GM21737 (cell line): ENCODE data around the gene TRIO.

Experiments
- ATAC-seq: cut with Tn5 transposase; IDR thresholded peaks from one replicate; pipeline ENCODE4 v1.9.1; 2021; ENCODE audit warnings: mild to moderate bottlenecking, moderate library complexity; ENCODE audit not compliant: unreplicated experiment

TRIO gene

GRCh38 chr5:14240359-14240758 is 97.2 kb downstream of the TRIO start:
- no peak for ATAC-seq

GRCh38 chr5:14241141-14241540 is 98.0 kb downstream of the TRIO start:
- no peak for ATAC-seq

GRCh38 chr5:14242447-14242846 is 99.3 kb downstream of the TRIO start:
- no peak for ATAC-seq

- no peak for ATAC-seq
Observed at GRCh38 chr5:14242871-14243383, 99.8 kb downstream of the TRIO start.

GRCh38 chr5:14243766-14244165 is 100.6 kb downstream of the TRIO start:
- no peak for ATAC-seq

- no peak for ATAC-seq
Observed at GRCh38 chr5:14244721-14245120, 101.6 kb downstream of the TRIO start.

- ATAC-seq, result no peak
Observed at GRCh38 chr5:14245132-14245925, 102.2 kb downstream of the TRIO start.

- no peak for ATAC-seq
Observed at GRCh38 chr5:14246350-14247053, 103.4 kb downstream of the TRIO start.

- ATAC-seq, result no peak
Observed at GRCh38 chr5:14247054-14247386, 103.9 kb downstream of the TRIO start.

- ATAC-seq, result no peak
Observed at GRCh38 chr5:14249258-14250082, 106.3 kb downstream of the TRIO start.

- peak; percentile 17 for ATAC-seq
Observed at GRCh38 chr5:14250084-14250695, 107.0 kb downstream of the TRIO start.

- ATAC-seq, result peak; percentile 48
Observed at GRCh38 chr5:14250748-14251701, 107.9 kb downstream of the TRIO start.

- peak; percentile 32 for ATAC-seq
Observed at GRCh38 chr5:14251733-14252132, 108.6 kb downstream of the TRIO start.

- no peak for ATAC-seq
Observed at GRCh38 chr5:14252793-14253192, 109.7 kb downstream of the TRIO start.

GRCh38 chr5:14254686-14255085 is 111.5 kb downstream of the TRIO start:
- no peak for ATAC-seq

- ATAC-seq, result no peak
Observed at GRCh38 chr5:14256026-14256690, 113.0 kb downstream of the TRIO start.

GRCh38 chr5:14256756-14257393 is 113.7 kb downstream of the TRIO start:
- no peak for ATAC-seq

GRCh38 chr5:14257995-14258403 is 114.9 kb downstream of the TRIO start:
- peak; percentile 46 for ATAC-seq

GRCh38 chr5:14258840-14259239 is 115.7 kb downstream of the TRIO start:
- no peak for ATAC-seq
